Parathyroid adenoma (tissue), 2 donors: ENCODE data around the gene CACUL1.

Experiments used
- H2AFZ ChIP-seq: fragments of 300-600 bp; sonication (generic); one replicate; pipeline ENCODE4 v1.7.0; 2017; ENCODE audit warnings: antibody characterized with exemption, mild to moderate bottlenecking
- H3K27ac ChIP-seq: fragments of 300-600 bp; sonication (generic); one replicate; pipeline ENCODE4 v1.7.0; 2017
- H3K27me3 ChIP-seq: fragments of 300-600 bp; sonication (generic); one replicate; pipeline ENCODE4 v1.7.0; 2017; ENCODE audit warnings: low read length; ENCODE audit not compliant: control insufficient read depth, insufficient read depth
- H3K36me3 ChIP-seq: fragments of 300-600 bp; sonication (generic); one replicate; pipeline ENCODE4 v1.7.0; 2017; ENCODE audit warnings: low read length; ENCODE audit not compliant: control insufficient read depth, insufficient read depth
- H3K4me1 ChIP-seq: fragments of 300-600 bp; sonication (generic); one replicate; pipeline ENCODE4 v1.7.0; 2017; ENCODE audit warnings: control low read depth
- H3K4me2 ChIP-seq: fragments of 300-600 bp; sonication (generic); one replicate; pipeline ENCODE4 v1.7.0; 2017; ENCODE audit warnings: low read length
- H3K4me3 ChIP-seq: fragments of 300-600 bp; sonication (generic); one replicate; pipeline ENCODE4 v1.7.0; 2017; ENCODE audit warnings: low read depth, low read length
- H3K79me2 ChIP-seq: fragments of 300-600 bp; sonication (generic); one replicate; pipeline ENCODE4 v1.7.0; 2017; ENCODE audit warnings: control low read depth
- H3K9ac ChIP-seq: fragments of 300-600 bp; sonication (generic); one replicate; pipeline ENCODE4 v1.7.0; 2017; ENCODE audit warnings: mild to moderate bottlenecking
- H3K9me3 ChIP-seq: fragments of 300-600 bp; sonication (generic); one replicate; pipeline ENCODE4 v1.7.0; 2017; ENCODE audit warnings: low read length; ENCODE audit not compliant: control insufficient read depth
- CTCF ChIP-seq: fragments of 300-600 bp; sonication (generic); IDR thresholded peaks from one replicate; pipeline ENCODE4 v1.7.0; 2017; ENCODE audit warnings: antibody characterized with exemption, mild to moderate bottlenecking
- donor health status: primary hyperparathyroidism.

CACUL1 gene

GRCh38 chr10:118754556-118755423 is at the start of gene CACUL1:
Gene CACUL1 (minus strand): TSS chr10:118754970. CDS start chr10:118754762, 208 bp downstream.
- no peak for TF ChIP-seq CTCF
- Histone ChIP-seq H3K36me3 (no peaks in the 10 kb centered on the region), H3K4me1 (peaks cover 8% of the 10 kb centered on the region), H3K27ac (peak within 1 kb of the TSS; percentile 85), H3K9ac (peak within 1 kb of the TSS; percentile 75), H3K79me2 (peaks cover 27% of the 10 kb centered on the region), H2AFZ (peak within 1 kb of the TSS; percentile 99), H3K4me2 (peak within 1 kb of the TSS; percentile 98), H3K4me3 (peak within 1 kb of the TSS; percentile 84), H3K27me3 (no peaks in the 10 kb centered on the region), H3K9me3 (no peaks in the 10 kb centered on the region)

DNA sequence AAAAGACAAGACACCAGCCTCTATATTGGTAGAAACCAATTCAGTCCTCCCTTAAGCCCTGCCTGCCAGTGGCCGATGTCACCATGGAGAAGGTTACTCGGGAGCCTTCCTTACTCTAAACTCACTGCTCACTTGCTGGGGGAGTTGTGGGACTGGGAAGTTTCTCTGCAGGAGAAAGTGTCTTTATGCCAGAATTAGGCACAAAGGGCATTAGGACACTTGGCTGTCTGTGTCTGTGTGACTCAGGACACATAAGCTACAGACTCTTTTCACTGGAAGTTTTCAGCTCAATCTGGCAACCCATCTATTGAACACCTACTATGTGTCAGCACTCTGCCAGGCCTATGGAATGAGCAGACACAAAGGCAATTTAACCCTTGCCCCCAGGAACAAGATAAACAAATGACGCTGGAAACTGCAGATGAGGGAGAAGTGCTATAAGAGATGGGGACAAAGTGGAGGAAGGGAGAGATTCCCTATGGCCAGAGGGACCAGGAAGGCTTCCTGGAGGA is 49.5 kb upstream of the CACUL1 start:
- no peak for TF ChIP-seq CTCF
- Histone ChIP-seq H3K27me3 (no peaks in the 10 kb centered on the region), H3K4me3 (no peak overlapping the region), H3K4me1 (no peaks in the 10 kb centered on the region), H3K9me3 (no peaks in the 10 kb centered on the region), H3K4me2 (no peak overlapping the region), H2AFZ (no peak overlapping the region), H3K36me3 (no peaks in the 10 kb centered on the region), H3K79me2 (no peaks in the 10 kb centered on the region), H3K9ac (no peak overlapping the region), H3K27ac (no peak overlapping the region)

DNA sequence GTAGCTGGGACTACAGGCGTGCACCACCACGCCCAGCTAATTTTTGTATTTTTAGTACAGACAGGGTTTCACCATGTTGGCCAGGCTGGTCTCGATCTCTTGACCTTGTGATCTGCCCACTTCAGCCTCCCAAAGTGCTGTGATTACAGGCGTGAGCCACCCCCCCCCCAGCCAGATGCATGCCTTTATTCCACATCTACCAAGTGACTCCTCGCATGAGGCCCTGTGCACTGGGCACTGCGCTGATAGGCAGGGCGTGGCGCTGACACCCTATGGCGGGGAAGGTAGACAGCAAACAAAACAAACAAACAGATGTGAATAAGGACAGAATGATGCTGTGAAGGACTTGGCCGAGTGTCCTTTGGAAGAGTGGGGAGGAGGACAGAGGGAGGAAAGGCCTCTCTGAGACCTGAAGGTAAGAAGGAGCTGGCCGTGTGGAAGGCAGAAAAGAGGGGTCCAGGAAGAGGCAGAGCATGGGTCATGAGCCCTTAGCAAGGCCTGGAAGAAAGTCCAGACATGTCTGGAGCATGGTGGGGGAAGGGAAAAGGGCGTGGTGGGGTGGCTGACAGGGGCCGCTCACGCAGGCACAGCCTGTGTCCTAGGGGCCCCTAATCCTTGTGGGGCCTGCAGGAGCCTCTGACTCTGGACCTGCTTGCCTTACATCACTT is 47.5 kb upstream of the CACUL1 start:
- H3K4me1 ChIP-seq: no peaks in the 10 kb centered on the region

DNA sequence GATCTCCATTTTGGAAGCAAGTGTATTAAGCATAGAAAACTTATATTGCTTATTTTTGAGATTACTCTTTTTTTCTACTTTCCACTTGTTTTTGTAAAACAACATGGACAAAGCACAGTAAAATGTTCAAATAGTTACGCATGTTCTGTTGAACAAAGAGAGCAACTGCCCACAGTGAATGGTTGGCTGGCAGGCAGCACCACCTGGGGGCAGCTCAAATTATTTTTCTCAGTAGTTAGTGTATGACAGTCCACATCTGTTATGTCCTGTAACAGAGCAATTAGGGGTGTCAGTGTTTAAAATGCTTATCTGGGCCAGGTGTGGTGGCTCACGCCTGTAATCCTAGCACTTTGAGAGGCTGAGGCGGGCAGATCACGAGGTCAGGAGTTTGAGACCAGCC is 46.1 kb upstream of the CACUL1 start:
- no peak overlapping the region for H3K4me3 ChIP-seq
- no peak overlapping the region for H3K4me2 ChIP-seq
- no peak overlapping the region for H2AFZ ChIP-seq
- H3K27ac ChIP-seq: no peak overlapping the region
- H3K4me1 ChIP-seq: no peaks in the 10 kb centered on the region
- TF ChIP-seq CTCF: peak; percentile 47
- H3K9me3 ChIP-seq: no peaks in the 10 kb centered on the region
- H3K79me2 ChIP-seq: no peaks in the 10 kb centered on the region
- no peaks in the 10 kb centered on the region for H3K27me3 ChIP-seq
- no peak overlapping the region for H3K9ac ChIP-seq
- no peaks in the 10 kb centered on the region for H3K36me3 ChIP-seq

More for the DNA sequence above, 47.5 kb upstream of the CACUL1 start:
- Histone ChIP-seq H2AFZ (no peak overlapping the region), H3K36me3 (no peaks in the 10 kb centered on the region), H3K4me3 (no peak overlapping the region), H3K9ac (no peak overlapping the region), H3K4me2 (no peak overlapping the region), H3K27me3 (no peaks in the 10 kb centered on the region), H3K79me2 (no peaks in the 10 kb centered on the region), H3K27ac (no peak overlapping the region), H3K9me3 (no peaks in the 10 kb centered on the region)
- TF ChIP-seq CTCF: no peak
